Measurements from ENCODE around the gene ISG20.

The ISG20 gene

DNA sequence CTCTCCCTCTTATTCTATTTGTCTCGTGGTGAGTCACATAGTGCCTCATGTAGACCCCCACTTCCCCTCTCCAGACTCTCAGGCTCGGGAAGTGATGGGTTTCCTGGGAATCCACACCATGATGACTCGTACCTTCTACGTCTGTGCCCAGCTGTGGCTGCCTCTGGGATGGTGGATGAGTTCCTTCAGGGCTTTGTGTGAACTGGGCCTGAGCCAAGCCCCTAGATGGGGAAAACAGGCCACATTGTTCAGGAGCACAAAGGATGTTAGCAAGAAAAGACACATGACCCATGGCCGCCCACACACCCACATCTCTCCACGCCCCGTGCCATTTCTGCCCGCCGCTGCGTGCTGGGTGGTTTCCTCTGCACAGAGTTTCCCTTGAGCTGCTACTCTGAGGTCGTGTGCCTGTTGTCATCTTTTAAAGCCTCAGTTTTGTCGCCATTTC lies 10.5 kb downstream of the ISG20 start (continued):
- TF ChIP-seq, protein P1, sequence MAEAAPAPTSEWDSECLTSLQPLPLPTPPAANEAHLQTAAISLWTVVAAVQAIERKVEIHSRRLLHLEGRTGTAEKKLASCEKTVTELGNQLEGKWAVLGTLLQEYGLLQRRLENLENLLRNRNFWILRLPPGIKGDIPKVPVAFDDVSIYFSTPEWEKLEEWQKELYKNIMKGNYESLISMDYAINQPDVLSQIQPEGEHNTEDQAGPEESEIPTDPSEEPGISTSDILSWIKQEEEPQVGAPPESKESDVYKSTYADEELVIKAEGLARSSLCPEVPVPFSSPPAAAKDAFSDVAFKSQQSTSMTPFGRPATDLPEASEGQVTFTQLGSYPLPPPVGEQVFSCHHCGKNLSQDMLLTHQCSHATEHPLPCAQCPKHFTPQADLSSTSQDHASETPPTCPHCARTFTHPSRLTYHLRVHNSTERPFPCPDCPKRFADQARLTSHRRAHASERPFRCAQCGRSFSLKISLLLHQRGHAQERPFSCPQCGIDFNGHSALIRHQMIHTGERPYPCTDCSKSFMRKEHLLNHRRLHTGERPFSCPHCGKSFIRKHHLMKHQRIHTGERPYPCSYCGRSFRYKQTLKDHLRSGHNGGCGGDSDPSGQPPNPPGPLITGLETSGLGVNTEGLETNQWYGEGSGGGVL (tag by site-specific recombination; IDR thresholded peaks at IDR 0.05) = peak; percentile 56
- no peak for TF ChIP-seq ZNF121 (tag by site-specific recombination; IDR thresholded peaks at IDR 0.05)
- TF ChIP-seq ZNF112 (tag by site-specific recombination; IDR thresholded peaks at IDR 0.05) = no peak
- no peak for TF ChIP-seq ZNF23 (tag by site-specific recombination; IDR thresholded peaks at IDR 0.05; ENCODE audit: borderline replicate concordance)
- no peak for TF ChIP-seq IKZF3 (tag by site-specific recombination; IDR thresholded peaks at IDR 0.05)
- TF ChIP-seq ZNF544 (tag by site-specific recombination; IDR thresholded peaks at IDR 0.05) = no peak
- TF ChIP-seq GFI1B (tag by site-specific recombination; IDR thresholded peaks at IDR 0.05) = no peak
- TF ChIP-seq ZNF239 (tag by site-specific recombination; IDR thresholded peaks at IDR 0.05) = no peak
- TF ChIP-seq PRDM1 (tag by site-specific recombination; IDR thresholded peaks at IDR 0.05) = no peak
- TF ChIP-seq, protein P2, sequence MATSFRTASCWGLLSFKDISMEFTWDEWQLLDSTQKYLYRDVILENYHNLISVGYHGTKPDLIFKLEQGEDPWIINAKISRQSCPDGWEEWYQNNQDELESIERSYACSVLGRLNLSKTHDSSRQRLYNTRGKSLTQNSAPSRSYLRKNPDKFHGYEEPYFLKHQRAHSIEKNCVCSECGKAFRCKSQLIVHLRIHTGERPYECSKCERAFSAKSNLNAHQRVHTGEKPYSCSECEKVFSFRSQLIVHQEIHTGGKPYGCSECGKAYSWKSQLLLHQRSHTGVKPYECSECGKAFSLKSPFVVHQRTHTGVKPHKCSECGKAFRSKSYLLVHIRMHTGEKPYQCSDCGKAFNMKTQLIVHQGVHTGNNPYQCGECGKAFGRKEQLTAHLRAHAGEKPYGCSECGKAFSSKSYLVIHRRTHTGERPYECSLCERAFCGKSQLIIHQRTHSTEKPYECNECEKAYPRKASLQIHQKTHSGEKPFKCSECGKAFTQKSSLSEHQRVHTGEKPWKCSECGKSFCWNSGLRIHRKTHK (tag by site-specific recombination; IDR thresholded peaks at IDR 0.05) = no peak
- TF ChIP-seq ZFHX2 (tag by site-specific recombination; conservative IDR thresholded peaks at IDR 0.05) = peak; percentile 72

DNA sequence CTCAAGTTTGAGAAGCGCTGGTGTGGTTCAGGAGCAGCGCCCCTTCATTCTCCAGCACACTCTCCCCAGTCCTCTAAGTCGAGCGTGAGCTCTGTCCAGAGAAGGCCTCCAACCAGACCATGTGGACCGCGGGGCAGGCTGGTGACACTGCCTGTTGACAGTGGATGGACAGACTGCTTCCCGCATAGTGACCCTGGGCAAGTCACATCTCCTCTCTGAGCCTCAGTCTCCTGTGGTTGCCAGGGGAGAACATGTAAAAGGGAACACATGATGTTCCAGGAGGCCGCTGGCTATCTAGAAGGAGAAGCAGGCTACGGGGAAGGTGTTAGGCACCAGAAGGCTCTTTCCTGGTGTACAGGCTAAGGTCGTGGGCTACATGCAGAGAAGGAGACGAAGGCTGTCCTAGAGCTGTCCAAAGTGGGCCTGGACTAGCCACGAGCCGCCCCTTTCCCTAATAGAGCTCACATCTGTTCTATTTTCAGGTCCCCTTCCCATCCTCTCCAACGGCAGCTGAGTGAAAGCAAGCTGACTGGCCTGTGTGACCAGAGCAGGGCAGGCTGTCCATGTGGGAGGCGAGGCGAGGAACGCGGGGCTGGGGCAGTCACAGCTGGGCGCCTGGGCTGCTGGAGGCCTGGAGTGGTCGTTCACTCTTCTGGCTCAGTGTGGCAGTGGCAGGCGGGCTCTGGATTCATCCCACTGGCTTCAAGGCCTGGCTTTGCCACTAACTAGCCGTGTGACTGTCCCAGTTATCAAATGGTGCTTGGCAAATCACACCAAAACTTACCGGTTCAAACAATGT lies 11.1 kb downstream of the ISG20 start:
- ChIA-PET CTCF (interaction anchor here (0.5 to 1.6 kb wide), 7 partner anchors 11 to 799 kb away, joined by 3 to 4 read pairs (median 3); partner anchors contain the start of gene ISG20), POLR2A (no interaction called here)
- H3K4me3 ChIP-seq (ENCODE audit: low read depth, low read length) = no peak overlapping the region
- H3K9me3 ChIP-seq (ENCODE audit: control insufficient read depth, insufficient read depth, low read depth, low read length) = no peaks in the 10 kb centered on the region
- no peaks in the 10 kb centered on the region for H3K36me3 ChIP-seq (ENCODE audit: control insufficient read depth in 2 of 2, insufficient read depth in 1 of 2, low read length in 2 of 2)
- TF ChIP-seq GFI1B (tag by site-specific recombination; IDR thresholded peaks at IDR 0.05) (no peak), ZNF626 (tag by site-specific recombination; IDR thresholded peaks at IDR 0.05) (no peak)
- H3K4me1 ChIP-seq (ENCODE audit: control insufficient read depth, insufficient read depth, low read length) = peaks cover 9% of the 10 kb centered on the region
- no peak overlapping the region for H3K27ac ChIP-seq (ENCODE audit: extremely low read depth, low read depth, low read length)

DNA sequence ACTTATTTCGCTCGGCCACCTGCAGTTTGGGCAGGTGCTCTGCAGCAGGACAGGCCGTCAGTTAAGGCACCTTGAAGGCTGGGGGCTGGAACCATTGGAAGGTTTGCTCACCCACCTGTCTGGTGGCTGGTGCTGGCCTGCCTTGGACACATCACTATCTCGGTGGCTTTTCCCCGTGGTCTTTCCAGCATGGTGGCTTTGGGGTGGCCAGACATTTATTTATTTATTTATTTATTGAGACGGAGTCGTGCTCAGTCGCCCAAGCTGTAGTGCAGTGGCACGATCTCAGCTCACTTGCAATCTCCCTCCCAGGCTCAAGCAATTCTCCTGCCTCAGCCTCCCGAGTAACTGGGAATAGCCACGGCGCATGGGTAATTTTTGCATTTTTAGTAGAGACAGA lies 11.7 kb downstream of the ISG20 start:
- no peaks in the 10 kb centered on the region for H3K9me3 ChIP-seq (ENCODE audit: control insufficient read depth, insufficient read depth, low read depth, low read length)
- CTCF ChIA-PET = interaction anchor here (0.9 to 1.6 kb wide), 2 partner anchors 35 to 254 kb away, joined by 3 read pairs; no protein-coding TSS in a partner anchor
- no peak overlapping the region for H3K4me3 ChIP-seq (ENCODE audit: low read depth, low read length)
- peaks cover 9% of the 10 kb centered on the region for H3K4me1 ChIP-seq (ENCODE audit: control insufficient read depth, insufficient read depth, low read length)
- POLR2A ChIA-PET = no interaction called here
- H3K36me3 ChIP-seq (ENCODE audit: control insufficient read depth in 2 of 2, insufficient read depth in 1 of 2, low read length in 2 of 2) = no peaks in the 10 kb centered on the region
- H3K27ac ChIP-seq (ENCODE audit: extremely low read depth, low read depth, low read length) = no peak overlapping the region
- TF ChIP-seq SETDB1 (IDR thresholded peaks at IDR 0.05; ENCODE audit: insufficient read length, low read length) (no peak), ZNF174 (tag by site-specific recombination; IDR thresholded peaks at IDR 0.05) (no peak), ZNF146 (tag by site-specific recombination; IDR thresholded peaks at IDR 0.05) (no peak), ZNF37A (tag by site-specific recombination; IDR thresholded peaks at IDR 0.05) (no peak), ZFP41 (tag by site-specific recombination; IDR thresholded peaks at IDR 0.05; ENCODE audit: borderline replicate concordance) (no peak), ZNF433 (tag by site-specific recombination; IDR thresholded peaks at IDR 0.05; ENCODE audit: low read depth) (no peak), ZNF404 (tag by site-specific recombination; IDR thresholded peaks at IDR 0.05) (no peak), ZNF837 (tag by site-specific recombination; IDR thresholded peaks at IDR 0.05) (no peak), ZNF571 (tag by site-specific recombination; IDR thresholded peaks at IDR 0.05) (no peak), ZNF510 (tag by site-specific recombination; IDR thresholded peaks at IDR 0.05; ENCODE audit: insufficient replicate concordance) (no peak)
- TF ChIP-seq, protein P2 (tag by site-specific recombination; IDR thresholded peaks at IDR 0.05) = no peak
- TF ChIP-seq, protein P3, sequence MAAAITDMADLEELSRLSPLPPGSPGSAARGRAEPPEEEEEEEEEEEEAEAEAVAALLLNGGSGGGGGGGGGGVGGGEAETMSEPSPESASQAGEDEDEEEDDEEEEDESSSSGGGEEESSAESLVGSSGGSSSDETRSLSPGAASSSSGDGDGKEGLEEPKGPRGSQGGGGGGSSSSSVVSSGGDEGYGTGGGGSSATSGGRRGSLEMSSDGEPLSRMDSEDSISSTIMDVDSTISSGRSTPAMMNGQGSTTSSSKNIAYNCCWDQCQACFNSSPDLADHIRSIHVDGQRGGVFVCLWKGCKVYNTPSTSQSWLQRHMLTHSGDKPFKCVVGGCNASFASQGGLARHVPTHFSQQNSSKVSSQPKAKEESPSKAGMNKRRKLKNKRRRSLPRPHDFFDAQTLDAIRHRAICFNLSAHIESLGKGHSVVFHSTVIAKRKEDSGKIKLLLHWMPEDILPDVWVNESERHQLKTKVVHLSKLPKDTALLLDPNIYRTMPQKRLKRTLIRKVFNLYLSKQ (tag by site-specific recombination; IDR thresholded peaks at IDR 0.05; ENCODE audit: borderline replicate concordance) = no peak
- TF ChIP-seq, protein P4, sequence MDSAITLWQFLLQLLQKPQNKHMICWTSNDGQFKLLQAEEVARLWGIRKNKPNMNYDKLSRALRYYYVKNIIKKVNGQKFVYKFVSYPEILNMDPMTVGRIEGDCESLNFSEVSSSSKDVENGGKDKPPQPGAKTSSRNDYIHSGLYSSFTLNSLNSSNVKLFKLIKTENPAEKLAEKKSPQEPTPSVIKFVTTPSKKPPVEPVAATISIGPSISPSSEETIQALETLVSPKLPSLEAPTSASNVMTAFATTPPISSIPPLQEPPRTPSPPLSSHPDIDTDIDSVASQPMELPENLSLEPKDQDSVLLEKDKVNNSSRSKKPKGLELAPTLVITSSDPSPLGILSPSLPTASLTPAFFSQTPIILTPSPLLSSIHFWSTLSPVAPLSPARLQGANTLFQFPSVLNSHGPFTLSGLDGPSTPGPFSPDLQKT (IDR thresholded peaks at IDR 0.05; ENCODE audit: borderline replicate concordance, low read depth, low read length) = no peak
